LHCN-M2 (cell line): ENCODE data around the gene RPP14. TPM values are rescaled to one million over a fixed set of nuclear protein-coding genes. Genes with fewer than 3 reads are reported as not detected.

Experiments
- DNase-seq: peaks from one replicate; pipeline ENCODE4 v3.0.0-alpha.2; 2012; ENCODE audit warnings: low read depth
- total RNA-seq: library from RNA; depleted of rRNA; stranded (reverse); fragments of >200 nt; gene quantifications from 2 replicates; pipeline ENCODE4 v1.2.3, GENCODE V29; 2014; rRNA removed

Gene RPP14
- total RNA-seq, 1 experiment from 2014 or later, result 13.2 TPM

DNA sequence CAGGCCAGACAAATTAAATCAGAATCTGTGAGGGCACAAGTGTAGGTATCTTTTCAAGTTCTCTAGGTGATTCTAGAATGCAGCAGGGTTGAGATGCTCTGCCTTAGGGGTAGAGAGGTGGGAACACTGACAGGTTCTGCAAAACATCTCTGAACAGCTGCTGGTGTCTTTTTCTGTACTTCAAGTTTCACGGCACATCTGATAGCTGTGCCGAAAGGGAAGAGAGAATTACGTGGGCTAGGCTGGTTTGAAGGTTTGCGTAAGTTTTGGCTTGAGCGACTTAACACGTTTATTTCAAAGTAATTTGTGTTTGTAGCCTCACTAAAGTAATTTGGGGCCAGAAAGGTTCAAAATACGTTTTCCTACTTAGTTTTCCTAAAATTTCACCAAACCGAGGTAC, 49.1 kb downstream of the RPP14 start:
- no peak for DNase-seq

DNA sequence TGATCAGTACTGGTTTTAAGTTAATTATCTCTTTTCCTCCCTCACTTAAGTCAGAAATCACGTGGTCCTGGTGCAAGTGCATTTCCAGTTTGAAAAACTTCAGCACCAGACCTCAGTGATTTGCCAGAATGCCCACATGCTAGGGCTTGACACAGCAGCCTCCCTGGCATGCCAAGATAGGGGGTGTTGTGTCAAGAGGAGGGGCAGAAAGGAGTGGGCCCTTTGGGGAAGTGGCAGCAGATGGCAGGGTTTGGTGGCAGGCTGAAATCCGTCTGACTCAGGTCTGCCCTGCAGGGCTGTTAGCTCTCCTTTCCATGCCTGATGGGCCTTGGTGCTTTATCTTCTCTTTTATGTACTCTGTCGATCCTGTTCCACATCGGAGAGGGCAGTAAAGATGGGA, 50.0 kb downstream of the RPP14 start:
- no peak for DNase-seq

DNA sequence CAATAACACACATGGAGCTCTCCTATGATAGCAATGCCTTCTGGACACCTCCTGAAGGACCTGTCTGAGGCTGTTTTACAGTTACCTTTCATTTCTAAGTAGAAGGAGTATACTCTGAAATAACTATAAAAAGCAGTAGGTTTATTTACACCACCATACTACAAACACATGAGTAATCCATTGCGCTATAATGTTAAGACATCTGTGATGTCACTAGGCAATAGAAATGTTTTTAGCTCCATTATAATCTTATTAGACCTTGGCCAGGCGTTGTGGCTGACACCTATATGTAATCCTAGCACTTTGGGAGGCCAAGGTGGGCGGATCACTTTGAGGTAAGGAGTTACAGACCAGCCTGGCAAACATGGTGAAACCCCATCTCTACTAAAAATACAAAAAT, 51.4 kb downstream of the RPP14 start:
- no peak for DNase-seq

DNA sequence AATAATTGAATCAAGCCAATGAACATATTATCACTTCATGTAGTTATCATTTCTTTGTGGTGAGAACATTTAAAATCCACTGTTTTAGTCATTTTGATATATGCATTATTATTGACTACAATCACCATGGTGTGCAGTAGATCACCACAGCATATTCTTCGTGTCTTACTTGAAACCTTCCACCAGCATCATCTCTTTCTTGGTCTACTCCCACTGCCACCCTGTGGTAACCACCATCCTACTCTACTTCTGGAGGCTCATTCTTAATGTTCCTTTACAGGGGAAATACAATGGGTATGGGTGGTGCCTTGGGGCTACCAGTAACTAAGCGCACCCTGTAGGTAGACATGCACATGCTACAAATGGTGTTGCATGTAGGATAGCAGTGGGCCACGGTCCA, 52.0 kb downstream of the RPP14 start:
- no peak for DNase-seq

DNA sequence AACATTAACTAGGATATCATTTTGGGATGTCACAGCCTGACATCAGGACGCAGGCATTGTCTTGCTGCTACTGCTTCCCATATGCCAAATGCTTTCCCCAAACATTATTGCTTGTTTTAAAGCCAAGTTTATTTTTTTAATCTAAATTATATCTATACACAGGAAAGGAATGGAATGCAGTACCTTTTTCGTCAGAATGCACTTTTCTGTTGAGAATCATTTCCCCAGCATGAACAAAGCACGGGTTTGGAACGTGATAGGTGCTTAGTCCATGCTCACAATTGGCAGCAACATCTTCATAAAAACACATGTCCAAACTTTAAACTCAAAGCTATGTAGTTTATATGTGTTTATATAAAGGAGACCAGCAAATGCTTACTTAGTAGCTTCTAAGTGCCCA, 52.8 kb downstream of the RPP14 start:
- no peak for DNase-seq

DNA sequence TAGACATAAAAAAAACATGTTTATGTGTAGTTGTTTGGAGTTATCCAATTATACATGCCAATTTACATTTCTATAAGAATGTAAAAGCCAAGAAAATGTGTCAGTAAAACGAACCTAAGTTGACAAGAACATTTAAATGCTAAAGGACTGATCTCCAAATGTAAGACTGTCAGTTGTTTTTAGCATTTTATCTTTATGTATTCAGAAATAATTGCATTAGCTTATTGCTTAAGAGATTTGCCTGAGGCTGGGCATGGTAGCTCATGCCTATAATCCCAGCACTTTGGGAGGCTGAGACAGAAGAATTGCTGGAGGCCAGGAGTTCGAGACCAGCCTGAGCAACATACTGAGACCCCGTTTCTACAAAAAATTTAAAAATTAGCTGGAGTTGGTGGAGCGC, 53.6 kb downstream of the RPP14 start:
- DNase-seq, result no peak

DNA sequence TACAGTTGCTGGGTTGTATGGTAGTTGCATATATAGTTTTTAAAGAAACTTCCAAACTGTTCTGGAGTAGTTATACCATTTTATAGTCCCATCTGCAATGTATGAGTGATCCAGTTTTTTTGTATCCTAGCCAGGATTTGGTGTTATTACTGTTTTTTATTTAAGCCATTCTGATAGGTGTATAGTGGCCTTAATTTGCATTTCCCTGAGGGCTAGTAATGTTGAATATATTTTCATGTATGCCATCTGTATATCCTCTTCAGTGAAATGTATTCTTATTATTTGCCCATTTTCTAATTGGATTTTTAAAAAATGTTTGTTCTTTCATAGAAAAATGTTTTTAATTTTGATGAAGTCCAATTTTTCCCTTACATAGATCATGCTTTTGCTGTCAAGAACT, 55.8 kb downstream of the RPP14 start:
- DNase-seq, result no peak

DNA sequence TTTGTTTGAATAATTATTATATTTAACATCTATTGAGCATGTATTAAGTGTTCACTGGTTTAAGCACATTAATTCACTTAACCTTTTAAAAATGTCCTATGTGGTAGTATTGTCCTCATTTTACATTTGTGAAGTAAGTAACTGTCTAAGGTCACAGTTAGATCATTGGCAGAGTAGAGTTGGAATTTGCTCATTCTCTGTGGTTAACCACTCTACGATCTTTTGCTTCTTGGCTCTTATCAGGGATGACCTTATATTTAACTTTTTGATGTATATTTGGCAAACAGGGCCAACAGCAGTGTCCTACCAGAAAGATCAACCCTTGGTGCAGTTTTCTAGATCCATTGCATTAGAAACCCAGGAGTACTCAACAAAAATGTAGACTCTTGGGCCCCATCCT, 60.7 kb downstream of the RPP14 start:
- peak; percentile 48 for DNase-seq

DNA sequence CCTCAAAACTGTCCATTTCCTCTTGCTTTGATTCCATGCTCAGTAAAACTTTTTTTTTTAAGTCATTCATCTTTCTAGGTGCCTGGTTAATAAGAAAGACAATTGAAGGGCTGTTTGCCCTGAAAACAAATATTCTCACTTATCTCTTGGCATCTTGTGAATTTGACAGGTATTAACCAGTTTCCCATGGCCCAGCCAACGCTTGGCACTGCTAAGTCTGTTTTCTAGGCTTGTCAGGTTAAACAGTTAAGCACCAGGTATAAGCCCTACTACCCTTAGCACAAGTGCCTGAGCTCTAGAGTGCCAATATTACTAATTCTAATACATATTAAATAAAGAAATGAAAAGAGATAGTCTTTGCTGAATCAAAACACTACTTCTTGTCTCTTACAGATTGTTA, 63.0 kb downstream of the RPP14 start:
- no peak for DNase-seq

Other genes starting within 250 kb of the RPP14 start
- not detected in 2 replicates for gene DNASE1L3, start 95.3 kb upstream of the RPP14 start, total RNA-seq
- 10.2 and 11.0 TPM in 2 replicates for gene ABHD6, start 68.5 kb upstream of the RPP14 start, total RNA-seq
- gene HTD2, start 275 bp downstream of the RPP14 start, total RNA-seq, result 9.2 and 14.3 TPM in 2 replicates
- 45.9 and 50.3 TPM in 2 replicates for gene PXK, start 26.6 kb downstream of the RPP14 start, total RNA-seq
- gene PDHB, start 127.6 kb downstream of the RPP14 start, total RNA-seq, result 111 and 150 TPM in 2 replicates
- gene KCTD6, start 185.9 kb downstream of the RPP14 start, total RNA-seq, result 7.1 and 10.7 TPM in 2 replicates
- 2.4 and 2.7 TPM in 2 replicates for gene ACOX2, start 230.9 kb downstream of the RPP14 start, total RNA-seq